ENCODE measurements around the gene BCAS4.

BCAS4 gene

DNA sequence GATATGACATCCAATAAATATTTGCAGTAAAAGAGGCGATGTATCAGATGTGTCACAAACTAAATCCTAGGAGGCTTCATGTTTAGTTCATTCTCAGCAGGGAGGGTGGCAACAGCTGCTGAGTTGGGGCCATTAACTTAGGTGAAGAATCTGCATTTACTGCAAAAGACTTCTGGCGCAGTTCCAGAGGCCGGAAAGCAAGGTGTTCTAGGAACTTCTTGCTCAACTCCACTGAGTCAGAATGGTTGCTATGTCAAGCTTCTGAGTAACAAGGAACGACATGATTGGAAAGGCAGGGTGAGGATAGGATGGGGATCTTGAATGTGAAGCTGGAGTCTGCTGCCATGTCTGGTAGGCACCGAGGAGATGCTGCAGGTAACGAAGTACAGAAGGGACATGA, 124.7 kb downstream of the BCAS4 start:
- Histone ChIP-seq H3K36me3 (ENCODE audit: insufficient read depth, low read length) (peaks cover 83% of the 10 kb centered on the region), H3K79me2 (ENCODE audit: insufficient read depth, low read length) (peaks cover 100% of the 10 kb centered on the region), H3K4me1 (ENCODE audit: insufficient read depth, low read length) (peaks cover 7% of the 10 kb centered on the region), H4K20me1 (ENCODE audit: insufficient read depth, low read length) (peaks cover 97% of the 10 kb centered on the region), H3K27me3 (ENCODE audit: insufficient read depth, low read length, poor library complexity) (no peaks in the 10 kb centered on the region), H3K4me3 (ENCODE audit: low read depth in 1 of 2, low read length in 2 of 2) (no peak overlapping the region), H3K4me2 (ENCODE audit: insufficient read depth, low read length) (no peak overlapping the region), H2AFZ (ENCODE audit: low read depth, low read length) (no peak overlapping the region), H3K9me3 (ENCODE audit: insufficient read depth, low read length, severe bottlenecking) (no peaks in the 10 kb centered on the region), H3K9ac (ENCODE audit: low read depth, low read length) (no peak overlapping the region), H3K27ac (ENCODE audit: low read length) (no peak overlapping the region)
- TF ChIP-seq CTCF (IDR thresholded peaks at IDR 0.05; ENCODE audit: borderline replicate concordance, extremely low read depth, low read length, poor library complexity, severe bottlenecking), result no peak
- TF ChIP-seq EZH2 (IDR thresholded peaks at IDR 0.05; ENCODE audit: borderline replicate concordance, low read depth, low read length, severe bottlenecking), result no peak
- no peak for ATAC-seq (ENCODE audit: insufficient read depth, low read depth)
- no peak for DNase-seq

- DNase-seq (no peak), ATAC-seq (ENCODE audit: insufficient read depth, low read depth) (no peak)
- Histone ChIP-seq H3K27ac (ENCODE audit: low read length) (no peak overlapping the region), H3K9ac (ENCODE audit: low read depth, low read length) (no peak overlapping the region), H2AFZ (ENCODE audit: low read depth, low read length) (no peak overlapping the region), H3K79me2 (ENCODE audit: insufficient read depth, low read length) (peaks cover 100% of the 10 kb centered on the region), H3K36me3 (ENCODE audit: insufficient read depth, low read length) (peaks cover 88% of the 10 kb centered on the region), H3K9me3 (ENCODE audit: insufficient read depth, low read length, severe bottlenecking) (no peaks in the 10 kb centered on the region), H3K4me3 (ENCODE audit: low read depth in 1 of 2, low read length in 2 of 2) (no peak overlapping the region), H4K20me1 (ENCODE audit: insufficient read depth, low read length) (peaks cover 98% of the 10 kb centered on the region), H3K27me3 (ENCODE audit: insufficient read depth, low read length, poor library complexity) (no peaks in the 10 kb centered on the region), H3K4me1 (ENCODE audit: insufficient read depth, low read length) (peaks cover 20% of the 10 kb centered on the region), H3K4me2 (ENCODE audit: insufficient read depth, low read length) (no peak overlapping the region)
- TF ChIP-seq EZH2 (IDR thresholded peaks at IDR 0.05; ENCODE audit: borderline replicate concordance, low read depth, low read length, severe bottlenecking) (no peak), CTCF (IDR thresholded peaks at IDR 0.05; ENCODE audit: borderline replicate concordance, extremely low read depth, low read length, poor library complexity, severe bottlenecking) (no peak)
Measured at GRCh38 chr20:50920997-50921396, 126.1 kb downstream of the BCAS4 start.

DNA sequence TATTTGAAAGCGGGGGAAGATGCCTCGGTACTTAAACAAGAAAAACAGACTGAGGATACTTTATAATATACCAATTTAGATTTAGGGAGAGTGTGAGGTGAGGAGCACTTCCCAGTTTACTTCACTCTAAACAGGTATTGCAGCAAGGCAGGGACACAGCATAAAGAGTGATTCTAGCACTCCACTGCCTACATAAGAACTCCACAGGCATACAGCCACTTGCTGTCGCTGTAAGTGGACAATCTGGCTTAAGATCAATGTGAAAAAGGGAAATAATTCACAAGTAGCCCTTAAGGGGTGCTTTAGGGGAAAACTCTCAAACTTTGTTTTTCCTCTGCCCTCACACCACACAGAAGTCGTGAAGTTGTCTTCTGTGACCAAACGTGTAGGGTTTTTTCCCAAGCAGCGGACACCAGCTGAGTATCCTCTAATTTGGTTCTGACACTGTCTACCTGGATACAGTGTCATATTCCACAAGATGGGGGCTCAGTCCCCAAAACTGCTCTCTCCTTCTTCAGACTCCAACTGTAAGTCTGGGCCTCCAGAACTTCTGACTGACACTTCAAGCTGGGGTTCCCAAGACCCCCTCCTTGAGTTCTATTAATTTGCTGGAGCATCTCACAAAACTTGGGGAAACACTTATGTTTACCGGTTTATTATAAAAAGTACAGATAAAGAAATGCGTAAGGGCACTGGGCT, 127.1 kb downstream of the BCAS4 start:
- Histone ChIP-seq H3K4me2 (ENCODE audit: insufficient read depth, low read length) (no peak overlapping the region), H3K9ac (ENCODE audit: low read depth, low read length) (no peak overlapping the region)

More for the DNA sequence above, 127.1 kb downstream of the BCAS4 start:
- Histone ChIP-seq H3K4me3 (ENCODE audit: low read depth in 1 of 2, low read length in 2 of 2) (no peak overlapping the region), H3K27me3 (ENCODE audit: insufficient read depth, low read length, poor library complexity) (no peaks in the 10 kb centered on the region), H3K36me3 (ENCODE audit: insufficient read depth, low read length) (peaks cover 86% of the 10 kb centered on the region), H2AFZ (ENCODE audit: low read depth, low read length) (no peak overlapping the region), H3K4me1 (ENCODE audit: insufficient read depth, low read length) (peaks cover 21% of the 10 kb centered on the region), H3K27ac (ENCODE audit: low read length) (no peak overlapping the region), H4K20me1 (ENCODE audit: insufficient read depth, low read length) (peaks cover 97% of the 10 kb centered on the region), H3K9me3 (ENCODE audit: insufficient read depth, low read length, severe bottlenecking) (no peaks in the 10 kb centered on the region), H3K79me2 (ENCODE audit: insufficient read depth, low read length) (peaks cover 100% of the 10 kb centered on the region)
- TF ChIP-seq CTCF (IDR thresholded peaks at IDR 0.05; ENCODE audit: borderline replicate concordance, extremely low read depth, low read length, poor library complexity, severe bottlenecking), result no peak
- TF ChIP-seq EZH2 (IDR thresholded peaks at IDR 0.05; ENCODE audit: borderline replicate concordance, low read depth, low read length, severe bottlenecking), result no peak
- DNase-seq, result no peak
- ATAC-seq (ENCODE audit: insufficient read depth, low read depth), result no peak

All from DND-41 (cell line).